Measurements from ENCODE around the gene RSRC1.

The RSRC1 gene

GRCh38 chr3:158258619-158259018 lies 148.7 kb downstream of the RSRC1 start:
- TF ChIP-seq CTCF (IDR thresholded peaks at IDR 0.05) = no peak
- no peak overlapping the region for H3K4me3 ChIP-seq
- no peak overlapping the region for H3K27ac ChIP-seq
- no peak for DNase-seq (ENCODE audit: low spot score)

DNA sequence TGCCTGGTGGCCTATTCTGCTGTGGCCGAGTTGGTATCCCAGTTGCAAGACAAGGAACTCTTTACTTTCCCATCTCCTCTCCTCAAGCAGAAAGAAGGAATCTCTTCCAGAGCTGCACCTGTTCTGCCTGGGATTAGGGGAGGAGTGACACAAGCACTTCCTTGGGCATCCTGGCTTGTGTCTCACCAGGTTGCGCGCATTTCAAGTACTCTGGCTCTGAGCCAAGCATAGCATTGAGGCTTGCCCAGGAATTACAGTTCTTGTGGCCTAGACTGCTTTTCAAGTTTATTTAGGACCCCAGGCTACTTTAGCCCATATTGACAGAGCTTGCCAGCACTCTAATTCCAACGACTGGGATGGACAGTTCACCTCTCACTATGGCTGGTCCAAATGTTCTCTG lies 150.5 kb downstream of the RSRC1 start:
- H3K27ac ChIP-seq = no peak overlapping the region
- no peak for DNase-seq (ENCODE audit: low spot score)
- no peak overlapping the region for H3K4me3 ChIP-seq
- TF ChIP-seq CTCF (IDR thresholded peaks at IDR 0.05) = no peak

GRCh38 chr3:158261371-158261991 lies 151.6 kb downstream of the RSRC1 start:
- no peak for DNase-seq (ENCODE audit: low spot score)
- H3K27ac ChIP-seq = no peak overlapping the region
- no peak overlapping the region for H3K4me3 ChIP-seq
- no peak for TF ChIP-seq CTCF (IDR thresholded peaks at IDR 0.05)

GRCh38 chr3:158264894-158265293 lies 155.0 kb downstream of the RSRC1 start:
- no peak for TF ChIP-seq CTCF (IDR thresholded peaks at IDR 0.05)
- DNase-seq (ENCODE audit: low spot score) = no peak
- Histone ChIP-seq H3K27ac (no peak overlapping the region), H3K4me3 (no peak overlapping the region)

DNA sequence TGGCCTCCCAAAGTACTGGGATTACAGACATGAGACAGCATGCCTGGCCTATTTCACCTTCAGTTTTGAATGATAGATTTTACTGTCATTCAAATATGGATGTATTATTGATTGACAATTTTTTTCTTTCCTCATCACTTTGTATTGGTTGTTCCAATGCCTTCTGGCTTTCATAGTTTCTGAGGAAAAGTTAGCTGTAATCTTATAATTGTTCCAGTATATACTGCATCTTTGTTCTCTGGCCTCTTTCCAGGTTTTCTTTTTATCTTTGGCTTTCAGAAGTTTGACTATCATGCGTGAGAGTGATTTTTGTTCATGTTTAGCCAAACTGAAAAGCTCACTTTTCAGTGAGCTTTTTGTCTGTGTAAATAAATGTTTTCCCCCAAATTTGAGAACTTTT lies 157.1 kb downstream of the RSRC1 start:
- Histone ChIP-seq H3K4me3 (no peak overlapping the region), H3K27ac (no peak overlapping the region)
- no peak for DNase-seq (ENCODE audit: low spot score)
- no peak for TF ChIP-seq CTCF (IDR thresholded peaks at IDR 0.05)

DNA sequence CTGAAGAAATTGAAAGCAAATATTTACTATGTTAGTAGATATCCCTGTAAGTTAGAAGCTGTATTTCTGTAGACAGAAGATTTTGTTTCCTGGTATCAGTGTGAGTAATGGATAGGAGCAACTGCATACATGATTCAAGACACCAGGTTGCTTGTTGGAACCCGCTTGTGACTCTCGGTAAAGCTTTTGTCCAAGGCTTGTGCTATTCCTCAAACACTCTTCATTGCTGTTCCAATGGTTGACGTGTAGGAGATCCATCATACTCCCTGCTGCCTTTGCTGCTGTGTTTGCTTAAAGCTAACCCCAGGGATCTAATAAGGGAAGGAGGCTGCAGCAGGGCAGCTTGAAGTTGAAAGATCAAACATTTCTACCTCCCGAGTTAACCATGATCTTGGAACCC lies 160.1 kb downstream of the RSRC1 start:
- H3K27ac ChIP-seq = no peak overlapping the region
- no peak for TF ChIP-seq CTCF (IDR thresholded peaks at IDR 0.05)
- H3K4me3 ChIP-seq = no peak overlapping the region
- DNase-seq (ENCODE audit: low spot score) = no peak

GRCh38 chr3:158272081-158272480 lies 162.2 kb downstream of the RSRC1 start:
- H3K4me3 ChIP-seq = no peak overlapping the region
- H3K27ac ChIP-seq = no peak overlapping the region
- no peak for TF ChIP-seq CTCF (IDR thresholded peaks at IDR 0.05)
- no peak for DNase-seq (ENCODE audit: low spot score)
